K562 (cell line): Measurements from ENCODE around the gene TSC1. TPM values are rescaled to one million over a fixed set of nuclear protein-coding genes. Genes with fewer than 3 reads are reported as not detected.

Source experiments
- ATAC-seq: fragments of 200-7000 bp; cut with Tn5 transposase; 3 replicates; pipeline ENCODE4 v1.9.1; 2020; ENCODE audit warnings: moderate library complexity
- BruUV-seq: library from RNA; stranded (reverse); fragments of 400-500 nt; replicated peaks from 2 replicates; lab custom pipeline; 2021; lab: Mats Ljungman, UMichigan
- CTCF ChIA-PET: fragments of 300-600 bp; formaldehyde crosslinking; extraction: SDS; loops from one replicate; lab custom pipeline; 2021; ENCODE audit warnings: low intra/inter-chr PET ratio; lab: Yijun Ruan, JAX
- POLR2A ChIA-PET: fragments of 300-600, 350-650 bp; sonication (Branson Sonifier 250); formaldehyde crosslinking; extraction: SDS; loops from one replicate; lab custom pipeline; 2021; ENCODE audit warnings: antibody characterized with exemption, inconsistent platforms; lab: Yijun Ruan, JAX
- DNase-seq, 4 experiments: peaks; one replicate each; pipeline versions ENCODE4 v3.0.0 to v3.0.0-alpha.2; 2011 to 2018; ENCODE audit warnings: low spot score in 3 of 4, mixed read lengths in 3 of 4; ENCODE audit errors: extremely low read depth in 1 of 4
- FAIRE-seq: peaks from 2 replicates; lab custom pipeline; 2011; peaks lifted over from hg19 to GRCh38; lab: Jason Lieb, UNC
- H2AFZ ChIP-seq: 2 replicates; pipeline ENCODE4 v1.6.0; 2011; ENCODE audit warnings: low read depth, low read length, control low read depth, inconsistent platforms
- H3K27ac ChIP-seq: fragments of 200-600 bp; 3 replicates; pipeline ENCODE4 v1.8.0; 2011; ENCODE audit warnings: low read depth, mild to moderate bottlenecking, control low read depth, inconsistent platforms, low read length, moderate library complexity, mixed read lengths; ENCODE audit errors: extremely low read depth
- H3K27me3 ChIP-seq, 2 experiments: fragments of 300-600 bp in 1 of 2; 2 replicates in 1 of 2; 3 replicates in 1 of 2; pipeline versions ENCODE4 v1.6.0 to v1.8.0; 2011; ENCODE audit warnings: inconsistent platforms in 2 of 2, low read length in 2 of 2, mild to moderate bottlenecking in 1 of 2, mixed read lengths in 1 of 2, moderate library complexity in 1 of 2; ENCODE audit not compliant: control insufficient read depth in 2 of 2, insufficient read depth in 2 of 2
- H3K36me3 ChIP-seq: fragments of 300-600 bp; 3 replicates; pipeline ENCODE4 v1.8.0; 2011; ENCODE audit warnings: mild to moderate bottlenecking, low read length, inconsistent platforms; ENCODE audit not compliant: control insufficient read depth, insufficient read depth
- H3K4me1 ChIP-seq, 2 experiments: fragments of 200-600 bp in 1 of 2; replicated peaks in 1 of 2; 2 replicates in 1 of 2; 3 replicates in 1 of 2; pipeline versions ENCODE4 v1.5.1 to v1.8.0; 2011; ENCODE audit warnings: inconsistent platforms in 2 of 2, low read length in 2 of 2, mild to moderate bottlenecking in 1 of 2, mixed read lengths in 1 of 2, moderate library complexity in 1 of 2; ENCODE audit not compliant: control insufficient read depth in 2 of 2, insufficient read depth in 2 of 2
- H3K4me2 ChIP-seq: 2 replicates; pipeline ENCODE4 v1.6.1; 2011; ENCODE audit warnings: low read length, control low read depth, inconsistent platforms, mixed read lengths; ENCODE audit not compliant: insufficient read depth
- H3K4me3 ChIP-seq: fragments of 200-600 bp; sonication (generic), shearing (Covaris generic); 2 replicates; pipeline ENCODE4 v1.5.1; 2016; ENCODE audit warnings: control low read depth, inconsistent platforms
- H3K79me2 ChIP-seq: fragments of 200-600 bp; 3 replicates; pipeline ENCODE4 v1.8.0; 2011; ENCODE audit warnings: low read length, inconsistent platforms; ENCODE audit not compliant: control insufficient read depth, insufficient read depth
- H3K9ac ChIP-seq, 2 experiments: 2 replicates each; pipeline versions ENCODE4 v1.6.0 to v1.6.1; 2011; ENCODE audit warnings: low read depth in 2 of 2, low read length in 2 of 2, control low read depth in 1 of 2, inconsistent platforms in 1 of 2, mild to moderate bottlenecking in 1 of 2, mixed read lengths in 1 of 2; ENCODE audit not compliant: insufficient read depth in 1 of 2
- H3K9me1 ChIP-seq: one replicate; pipeline ENCODE4 v1.6.0; 2011; ENCODE audit warnings: inconsistent platforms, mild to moderate bottlenecking, low read length, moderate library complexity; ENCODE audit not compliant: control insufficient read depth, insufficient read depth
- H3K9me3 ChIP-seq: replicated peaks from 2 replicates; pipeline ENCODE4 v1.5.1; 2011; ENCODE audit warnings: low read depth, low read length, inconsistent platforms; ENCODE audit not compliant: control insufficient read depth, insufficient read depth
- H4K20me1 ChIP-seq: replicated peaks from 2 replicates; pipeline ENCODE4 v1.6.1; 2011; ENCODE audit warnings: low read length, inconsistent platforms, mixed read lengths; ENCODE audit not compliant: control insufficient read depth, insufficient read depth
- BACH1 ChIP-seq: fragments of 200-800 bp; sonication (Bioruptor generic); IDR thresholded peaks from 2 replicates; pipeline ENCODE4 v1.6.1; 2016; ENCODE audit warnings: missing genetic modification characterization, missing compliant biosample characterization
- ETV6 ChIP-seq, 3 experiments: fragments of 150-350 bp in 1 of 3; sonication (generic) in 1 of 3; formaldehyde crosslinking in 1 of 3; IDR thresholded peaks; 2 replicates each; pipeline versions ENCODE4 v1.6.1 to v1.8.0; 2014 to 2022; ENCODE audit warnings: borderline replicate concordance in 2 of 3, low read depth in 2 of 3, antibody characterized with exemption in 1 of 3, low read length in 1 of 3, mild to moderate bottlenecking in 1 of 3, missing genetic modification reagents in 1 of 3
- KAT8 ChIP-seq: fragments of 450-650 bp; IDR thresholded peaks from 2 replicates; pipeline ENCODE4 v1.6.1; 2016; ENCODE audit warnings: low read depth, mild to moderate bottlenecking
- MCM2 ChIP-seq: fragments of 450-650 bp; IDR thresholded peaks from 2 replicates; pipeline ENCODE4 v1.6.1; 2017; ENCODE audit warnings: low read depth, mild to moderate bottlenecking
- MED1 ChIP-seq: sonication (generic); formaldehyde crosslinking; IDR thresholded peaks from 2 replicates; pipeline ENCODE4 v1.8.1; 2023; ENCODE audit warnings: missing genetic modification reagents, borderline replicate concordance
- PTTG1 ChIP-seq: fragments of 450-650 bp; IDR thresholded peaks from 2 replicates; pipeline ENCODE4 v1.6.1; 2016; ENCODE audit warnings: low read depth, mild to moderate bottlenecking, missing genetic modification characterization, missing compliant biosample characterization
- SMARCE1 ChIP-seq: fragments of 450-650 bp; IDR thresholded peaks from 2 replicates; pipeline ENCODE4 v1.7.1; 2016; ENCODE audit warnings: mild to moderate bottlenecking
- SRSF7 ChIP-seq: fragments of 200-400 bp; formaldehyde crosslinking; optimal IDR thresholded peaks from 2 replicates; pipeline ENCODE3; 2017; ENCODE audit warnings: mild to moderate bottlenecking, low read depth, low read length
- VEZF1 ChIP-seq: fragments of 200-800 bp; sonication (Bioruptor generic); IDR thresholded peaks from 2 replicates; pipeline ENCODE4 v1.6.1; 2017; ENCODE audit warnings: missing genetic modification characterization, missing compliant biosample characterization
- ZNF134 ChIP-seq: fragments of 250-450 bp; sonication (Bioruptor Pico); conservative IDR thresholded peaks from 2 replicates; pipeline ENCODE4 v1.4.0; 2020
- ZNF23 ChIP-seq: fragments of 250-450 bp; sonication (Bioruptor Pico); IDR thresholded peaks from 2 replicates; pipeline ENCODE4 v1.4.0; 2020; ENCODE audit warnings: mild to moderate bottlenecking
- WGBS: fragments of 100-300 bp; shearing (Covaris generic); methylation state at CpG from one replicate; pipeline ENCODE4 v1.1.6; 2016; ENCODE audit warnings: low coverage, mixed read lengths; ENCODE audit not compliant: insufficient coverage; ENCODE audit errors: missing lambda C conversion rate; 5-methylcytosine and 5-hydroxymethylcytosine counted together
- in situ Hi-C: fragments of 300-500 bp; cut with MboI; formaldehyde crosslinking; loops from 4 replicates; pipeline ENCODE4 v1.15.0; 2018; ENCODE audit warnings: inconsistent platforms, mixed read lengths
- intact Hi-C: fragments of 100-400 bp; cut with micrococcal nuclease; formaldehyde crosslinking; loops from 2 replicates; pipeline ENCODE4 v1.14.2; 2022
- polyA plus RNA-seq, 8 experiments: library from polyadenylated mRNA; depleted of rRNA in 4 of 8; stranded (reverse) in 5 of 8; unstranded in 3 of 8; fragments of >200 nt; fragmentation: Nextera tagmentation in 2 of 8; fragmentation: Illumina TruSeq in 1 of 8; extraction: Ambion mirVana in 2 of 8; extraction: Trizol in 1 of 8; gene quantifications; 2 replicates each; pipeline versions ENCODE4 v1.2.1 to v1.2.3, GENCODE V29; 2011 to 2014; ENCODE audit warnings: inconsistent platforms in 1 of 8, missing spikeins in 1 of 8
- total RNA-seq, 7 experiments: library from RNA; depleted of rRNA in 6 of 7; stranded (reverse); fragments of >200 nt in 6 of 7; fragmentation: Illumina TruSeq in 2 of 7; extraction: Trizol in 2 of 7; gene quantifications; 2 replicates each; pipeline versions ENCODE4 v1.2.1 to v1.2.3, GENCODE V29; 2011 to 2021; ENCODE audit warnings: low replicate concordance in 1 of 7
- TF ChIP-seq, protein P1 (sequence below): fragments of 450-650 bp; formaldehyde crosslinking; IDR thresholded peaks from 2 replicates; pipeline ENCODE4 v1.4.0; 2022; ENCODE audit warnings: mild to moderate bottlenecking, moderate library complexity

The TSC1 gene
- total and polyA plus RNA-seq, 9 of the 15 experiments (the other 6 are each of a cell fraction or from before 2014, with no cell fraction given) = 6.9 to 37.6 (median 18.6) TPM

GRCh38 chr9:132912131-132912530, 32.3 kb downstream of the TSC1 start:
- peaks cover 54% of the 10 kb centered on the region for H3K36me3 ChIP-seq
- TF ChIP-seq VEZF1 (CRISPR knock-in tag) (no peak), MED1 (no peak), SMARCE1 (no peak), MCM2 (no peak), SRSF7 (no peak), PTTG1 (no peak), ZNF134 (CRISPR knock-in tag) (no peak), ETV6 (IDR thresholded peaks at IDR 0.05; ENCODE audit: borderline replicate concordance in 1 of 2, low read depth in 2 of 2, low read length in 1 of 2) (no peak), ETV6 (CRISPR knock-in tag; IDR thresholded peaks at IDR 0.05; ENCODE audit: borderline replicate concordance) (no peak), KAT8 (no peak), BACH1 (tag) (no peak), ZNF23 (no peak)
- TF ChIP-seq, protein P1, sequence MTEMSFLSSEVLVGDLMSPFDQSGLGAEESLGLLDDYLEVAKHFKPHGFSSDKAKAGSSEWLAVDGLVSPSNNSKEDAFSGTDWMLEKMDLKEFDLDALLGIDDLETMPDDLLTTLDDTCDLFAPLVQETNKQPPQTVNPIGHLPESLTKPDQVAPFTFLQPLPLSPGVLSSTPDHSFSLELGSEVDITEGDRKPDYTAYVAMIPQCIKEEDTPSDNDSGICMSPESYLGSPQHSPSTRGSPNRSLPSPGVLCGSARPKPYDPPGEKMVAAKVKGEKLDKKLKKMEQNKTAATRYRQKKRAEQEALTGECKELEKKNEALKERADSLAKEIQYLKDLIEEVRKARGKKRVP (CRISPR knock-in tag) = no peak
- TF ChIP-seq, all 486 proteins: peak for 0
- BruUV-seq = no TSS peak
- H3K9me1 ChIP-seq = no peaks in the 10 kb centered on the region
- intact Hi-C loops (no loop called here), in situ Hi-C loops (no loop called here)
- no peak for DNase-seq
- ChIA-PET CTCF (no interaction called here), POLR2A (no interaction called here)
- H3K9me3 ChIP-seq = no peaks in the 10 kb centered on the region
- ATAC-seq = no peak
- H3K9ac ChIP-seq = no peak overlapping the region
- no peaks in the 10 kb centered on the region for H3K27me3 ChIP-seq
- H3K4me1 ChIP-seq = no peaks in the 10 kb centered on the region
- H3K4me2 ChIP-seq = no peak overlapping the region
- 79% methylated on average over 4 of the region's 4 CpGs for WGBS
- H2AFZ ChIP-seq = no peak overlapping the region
- no peak overlapping the region for H3K4me3 ChIP-seq
- H3K79me2 ChIP-seq = no peaks in the 10 kb centered on the region
- FAIRE-seq = no peak
- no peak overlapping the region for H3K27ac ChIP-seq
- no peaks in the 10 kb centered on the region for H4K20me1 ChIP-seq
